ENCODE measurements around the gene CREB3L4. TPM values are rescaled to one million over a fixed set of nuclear protein-coding genes. Genes with fewer than 3 reads are reported as not detected.

Gene CREB3L4
- polyA plus RNA-seq, 1 donor (not counting 4 experiments of a cell fraction or from before 2014, with no cell fraction given), result 6.0 TPM

DNA sequence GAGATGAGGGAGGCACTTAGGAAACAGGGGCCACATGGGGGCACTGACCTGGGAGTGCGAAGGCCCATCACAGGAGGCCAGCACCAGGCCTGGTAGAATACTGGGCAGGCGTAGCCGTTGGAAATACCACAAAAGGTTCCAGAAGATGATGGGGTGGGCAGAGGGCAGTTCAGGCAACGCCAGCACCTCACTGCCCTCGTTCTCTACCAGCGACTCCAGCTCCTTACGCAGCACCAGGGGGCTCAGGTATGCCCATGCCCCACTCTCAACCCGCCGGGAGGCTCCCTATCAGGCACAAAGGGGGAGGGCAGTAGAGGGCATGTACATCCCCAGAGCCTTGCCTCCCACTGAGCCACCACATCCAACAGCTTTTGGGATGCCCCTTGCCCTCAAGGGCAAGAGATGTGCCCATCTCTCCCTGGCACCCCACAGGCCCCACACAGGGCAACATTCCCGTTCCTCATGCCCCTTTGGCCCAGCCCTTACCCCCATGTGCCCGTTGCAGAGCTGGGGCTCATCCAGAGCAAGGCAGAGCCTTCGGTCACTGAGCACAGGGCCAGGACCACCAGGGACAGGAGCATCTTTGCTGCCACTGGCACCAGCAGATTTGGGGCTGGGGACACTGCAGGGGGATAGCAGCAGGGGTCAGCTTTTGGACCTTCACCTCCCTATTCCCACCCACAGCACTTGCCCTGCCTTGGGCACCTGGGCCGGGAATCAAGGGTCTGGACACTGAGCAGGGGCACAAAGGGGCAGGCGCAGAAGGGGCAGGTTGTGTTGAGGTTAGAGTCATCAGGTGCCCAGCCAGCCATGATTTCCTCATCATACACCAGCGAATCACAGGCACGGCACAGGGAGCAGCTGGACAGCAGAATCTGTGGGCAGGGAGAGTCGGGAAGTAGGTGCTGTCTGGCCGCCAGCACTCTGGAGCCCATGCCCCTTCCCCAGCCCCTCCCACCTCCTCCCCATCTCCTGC lies 35.3 kb upstream of the CREB3L4 start:
- no peak for DNase-seq (ENCODE audit: low read depth, low spot score)
- FAIRE-seq, result no peak
- Histone ChIP-seq H3K9me3 (ENCODE audit: control insufficient read depth, low read depth, low read length) (no peaks in the 10 kb centered on the region), H4K20me1 (ENCODE audit: control insufficient read depth, extremely low read depth, insufficient read depth, low read length) (no peaks in the 10 kb centered on the region), H2AFZ (ENCODE audit: control insufficient read depth, low read length) (no peak overlapping the region), H3K4me3 (ENCODE audit: control insufficient read depth in 2 of 3, extremely low read depth in 1 of 3, insufficient read depth in 2 of 3, low read depth in 1 of 3, low read length in 3 of 3) (no peak overlapping the region), H3K9me1 (ENCODE audit: control insufficient read depth, extremely low read depth, insufficient read depth, low read length) (no peaks in the 10 kb centered on the region), H3K27ac (ENCODE audit: control insufficient read depth, insufficient read depth, low read length) (no peak overlapping the region), H3K4me2 (ENCODE audit: control insufficient read depth, extremely low read depth, insufficient read depth, low read depth, low read length) (no peak overlapping the region), H3K79me2 (ENCODE audit: control insufficient read depth, insufficient read depth, low read length) (no peaks in the 10 kb centered on the region), H3K4me1 (ENCODE audit: control insufficient read depth, extremely low read depth, insufficient read depth, low read length) (no peaks in the 10 kb centered on the region), H3K9ac (ENCODE audit: control insufficient read depth, extremely low read depth, insufficient read depth, low read length) (no peak overlapping the region), H3K36me3 (ENCODE audit: control insufficient read depth in 2 of 2, extremely low read depth in 1 of 2, insufficient read depth in 2 of 2, low read length in 2 of 2) (peaks cover 23 to 33% of the 10 kb centered on the region in 2 experiments), H3K27me3 (ENCODE audit: control insufficient read depth, extremely low read depth, insufficient read depth, low read length) (no peaks in the 10 kb centered on the region)
- dilution Hi-C loops (cut with MboI; ENCODE audit: extremely low pct_ligation_motif_present, low sequenced_read_pairs), result no loop called here
- no peak for TF ChIP-seq EZH2 (IDR thresholded peaks at IDR 0.05; ENCODE audit: low read length)
- TF ChIP-seq, protein P1, sequence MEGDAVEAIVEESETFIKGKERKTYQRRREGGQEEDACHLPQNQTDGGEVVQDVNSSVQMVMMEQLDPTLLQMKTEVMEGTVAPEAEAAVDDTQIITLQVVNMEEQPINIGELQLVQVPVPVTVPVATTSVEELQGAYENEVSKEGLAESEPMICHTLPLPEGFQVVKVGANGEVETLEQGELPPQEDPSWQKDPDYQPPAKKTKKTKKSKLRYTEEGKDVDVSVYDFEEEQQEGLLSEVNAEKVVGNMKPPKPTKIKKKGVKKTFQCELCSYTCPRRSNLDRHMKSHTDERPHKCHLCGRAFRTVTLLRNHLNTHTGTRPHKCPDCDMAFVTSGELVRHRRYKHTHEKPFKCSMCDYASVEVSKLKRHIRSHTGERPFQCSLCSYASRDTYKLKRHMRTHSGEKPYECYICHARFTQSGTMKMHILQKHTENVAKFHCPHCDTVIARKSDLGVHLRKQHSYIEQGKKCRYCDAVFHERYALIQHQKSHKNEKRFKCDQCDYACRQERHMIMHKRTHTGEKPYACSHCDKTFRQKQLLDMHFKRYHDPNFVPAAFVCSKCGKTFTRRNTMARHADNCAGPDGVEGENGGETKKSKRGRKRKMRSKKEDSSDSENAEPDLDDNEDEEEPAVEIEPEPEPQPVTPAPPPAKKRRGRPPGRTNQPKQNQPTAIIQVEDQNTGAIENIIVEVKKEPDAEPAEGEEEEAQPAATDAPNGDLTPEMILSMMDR (optimal IDR thresholded peaks at IDR 0.05 in 1 of 3, IDR thresholded peaks at IDR 0.05 in 1 of 3, conservative IDR thresholded peaks at IDR 0.05 in 1 of 3; ENCODE audit: extremely low read depth in 1 of 3, insufficient read depth in 2 of 3, low read length in 3 of 3), result no peak

DNA sequence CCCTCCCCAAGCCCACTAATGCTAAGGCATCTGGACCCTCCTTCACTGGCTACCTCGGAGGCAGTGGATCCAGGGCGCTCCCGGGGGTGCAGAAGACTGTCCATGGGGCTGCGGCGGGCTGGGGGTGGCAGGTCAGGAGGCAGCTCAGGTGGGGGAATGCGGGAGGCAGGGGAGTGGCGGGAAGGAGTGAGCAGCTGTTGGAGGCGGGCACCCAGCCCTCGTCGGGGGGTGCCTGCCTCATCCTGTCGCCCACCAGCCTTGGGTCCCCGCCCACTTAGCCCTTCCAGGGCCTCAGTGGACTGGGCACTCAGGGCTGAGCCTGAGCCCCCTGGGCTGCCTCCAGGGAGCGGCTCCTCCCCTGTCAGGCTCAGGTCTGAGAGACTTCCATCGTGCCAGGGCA lies 34.3 kb upstream of the CREB3L4 start:
- DNase-seq (ENCODE audit: low read depth, low spot score) (no peak), FAIRE-seq (no peak)
- Histone ChIP-seq H3K36me3 (ENCODE audit: control insufficient read depth in 2 of 2, extremely low read depth in 1 of 2, insufficient read depth in 2 of 2, low read length in 2 of 2) (peaks cover 30 to 38% of the 10 kb centered on the region in 2 experiments), H3K4me1 (ENCODE audit: control insufficient read depth, extremely low read depth, insufficient read depth, low read length) (no peaks in the 10 kb centered on the region), H3K9me3 (ENCODE audit: control insufficient read depth, low read depth, low read length) (no peaks in the 10 kb centered on the region), H2AFZ (ENCODE audit: control insufficient read depth, low read length) (no peak overlapping the region), H3K9me1 (ENCODE audit: control insufficient read depth, extremely low read depth, insufficient read depth, low read length) (no peaks in the 10 kb centered on the region), H4K20me1 (ENCODE audit: control insufficient read depth, extremely low read depth, insufficient read depth, low read length) (no peaks in the 10 kb centered on the region), H3K9ac (ENCODE audit: control insufficient read depth, extremely low read depth, insufficient read depth, low read length) (no peak overlapping the region), H3K27me3 (ENCODE audit: control insufficient read depth, extremely low read depth, insufficient read depth, low read length) (no peaks in the 10 kb centered on the region), H3K79me2 (ENCODE audit: control insufficient read depth, insufficient read depth, low read length) (no peaks in the 10 kb centered on the region), H3K27ac (ENCODE audit: control insufficient read depth, insufficient read depth, low read length) (no peak overlapping the region), H3K4me3 (ENCODE audit: control insufficient read depth in 2 of 3, extremely low read depth in 1 of 3, insufficient read depth in 2 of 3, low read depth in 1 of 3, low read length in 3 of 3) (no peak overlapping the region), H3K4me2 (ENCODE audit: control insufficient read depth, extremely low read depth, insufficient read depth, low read depth, low read length) (no peak overlapping the region)
- no peak for TF ChIP-seq EZH2 (IDR thresholded peaks at IDR 0.05; ENCODE audit: low read length)
- TF ChIP-seq, protein P1 (optimal IDR thresholded peaks at IDR 0.05 in 1 of 3, IDR thresholded peaks at IDR 0.05 in 1 of 3, conservative IDR thresholded peaks at IDR 0.05 in 1 of 3; ENCODE audit: extremely low read depth in 1 of 3, insufficient read depth in 2 of 3, low read length in 3 of 3), result no peak
- dilution Hi-C loops (cut with MboI; ENCODE audit: extremely low pct_ligation_motif_present, low sequenced_read_pairs), result no loop called here
